Caco-2 (cell line): Measurements from ENCODE around the gene FAM110A. TPM values are rescaled to one million over a fixed set of nuclear protein-coding genes. Genes with fewer than 3 reads are reported as not detected.

ENCODE experiments used
- BruUV-seq: library from RNA; stranded (reverse); fragments of 400-500 nt; replicated peaks from 2 replicates; lab custom pipeline; 2021; lab: Mats Ljungman, UMichigan
- CTCF ChIA-PET: fragments of 300-600 bp; sonication (Branson Sonifier 250); formaldehyde crosslinking; loops from one replicate; lab custom pipeline; 2022; ENCODE audit warnings: antibody characterized with exemption; lab: Charles Lee
- POLR2A ChIA-PET: fragments of 300-600 bp; sonication (Branson Sonifier 250); formaldehyde crosslinking; loops from one replicate; lab custom pipeline; 2022; ENCODE audit warnings: antibody characterized with exemption; lab: Charles Lee
- DNase-seq, 2 experiments: peaks; one replicate each; pipeline versions ENCODE4 v3.0.0 to v3.0.0-alpha.2; 2020 to 2022
- H3K27me3 ChIP-seq: replicated peaks from 2 replicates; pipeline ENCODE4 v1.6.0; 2011; ENCODE audit warnings: low read length; ENCODE audit not compliant: control insufficient read depth, insufficient read depth
- H3K36me3 ChIP-seq: 2 replicates; pipeline ENCODE4 v1.5.1; 2011; ENCODE audit warnings: low read length; ENCODE audit not compliant: control insufficient read depth, insufficient read depth
- H3K4me1 ChIP-seq: fragments of 250-450 bp; sonication (Bioruptor Pico); 2 replicates; pipeline ENCODE4 v1.5.1; 2020; ENCODE audit warnings: mild to moderate bottlenecking
- H3K4me3 ChIP-seq: 2 replicates; pipeline ENCODE4 v1.5.1; 2011; ENCODE audit warnings: low read depth, mild to moderate bottlenecking, control low read depth, low read length
- H3K9me3 ChIP-seq: fragments of 250-450 bp; sonication (Bioruptor Pico); 2 replicates; pipeline ENCODE4 v1.5.1; 2020; ENCODE audit warnings: mild to moderate bottlenecking, moderate library complexity
- H3K27ac Mint-ChIP-seq: one replicate; pipeline ENCODE4 v1.8.0; 2022; ENCODE audit warnings: mixed read lengths; ENCODE audit not compliant: unreplicated experiment
- H3K27me3 Mint-ChIP-seq: one replicate; pipeline ENCODE4 v1.8.0; 2022; ENCODE audit warnings: mixed read lengths; ENCODE audit not compliant: insufficient read depth, unreplicated experiment
- H3K36me3 Mint-ChIP-seq: one replicate; pipeline ENCODE4 v1.8.0; 2022; ENCODE audit warnings: mild to moderate bottlenecking, mixed read lengths; ENCODE audit not compliant: insufficient read depth, unreplicated experiment
- H3K4me1 Mint-ChIP-seq: one replicate; pipeline ENCODE4 v1.8.0; 2022; ENCODE audit warnings: low read depth, mixed read lengths; ENCODE audit not compliant: unreplicated experiment
- H3K4me3 Mint-ChIP-seq: one replicate; pipeline ENCODE4 v1.8.0; 2022; ENCODE audit warnings: mild to moderate bottlenecking, moderate library complexity, mixed read lengths; ENCODE audit not compliant: unreplicated experiment
- H3K9me3 Mint-ChIP-seq: one replicate; pipeline ENCODE4 v1.8.0; 2022; ENCODE audit warnings: mixed read lengths; ENCODE audit not compliant: unreplicated experiment
- intact Hi-C: fragments of 100-400 bp; cut with micrococcal nuclease; formaldehyde crosslinking; loops from one replicate; pipeline ENCODE4 v1.10.0; 2022; ENCODE audit not compliant: unreplicated experiment
- total RNA-seq: library from RNA; stranded (reverse); gene quantifications from 2 replicates; pipeline ENCODE4 v1.2.3, GENCODE V29; 2022
- TF ChIP-seq, protein P1 (sequence below), 2 experiments: fragments of 200-600 bp in 1 of 2; IDR thresholded peaks; 1 replicate in 1 of 2; 2 replicates in 1 of 2; pipeline versions ENCODE4 v1.5.1 to v1.8.0; 2011 to 2022; ENCODE audit warnings: antibody characterized with exemption in 1 of 2, control low read depth in 1 of 2, inconsistent platforms in 1 of 2, low read depth in 1 of 2, low read length in 1 of 2, mild to moderate bottlenecking in 1 of 2, moderate library complexity in 1 of 2; ENCODE audit not compliant: insufficient read depth in 1 of 2, severe bottlenecking in 1 of 2, unreplicated experiment in 1 of 2

FAM110A gene
- total RNA-seq, 1 experiment from 2014 or later: 18.4 TPM

DNA sequence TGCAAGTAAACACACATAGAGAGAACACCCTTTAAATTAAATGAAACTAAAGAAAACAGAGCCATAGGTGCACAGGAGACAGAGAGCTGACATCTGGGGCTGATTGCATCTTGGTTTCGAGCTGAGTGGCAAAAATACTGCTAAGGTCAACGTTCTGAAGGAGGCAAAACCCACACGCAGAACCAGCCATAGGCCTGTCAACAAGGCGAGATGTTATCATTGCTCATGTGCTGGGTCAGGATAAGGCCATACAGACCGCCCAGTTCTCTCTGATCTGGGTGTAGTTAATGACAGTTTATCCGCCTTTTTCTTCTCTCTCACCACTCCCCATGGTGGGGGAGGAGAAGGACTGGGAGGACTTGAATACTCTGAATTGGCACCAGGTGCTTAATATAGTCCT is 4.5 kb upstream of the FAM110A start:
- no peak overlapping the region for H3K27ac Mint-ChIP-seq
- peak; percentile 39 to 71 for DNase-seq
- no peaks in the 10 kb centered on the region for H3K4me1 Mint-ChIP-seq
- no peaks in the 10 kb centered on the region for H3K27me3 Mint-ChIP-seq
- CTCF ChIA-PET: no interaction called here
- intact Hi-C loops: no loop called here
- no peaks in the 10 kb centered on the region for H3K9me3 Mint-ChIP-seq
- Histone ChIP-seq H3K9me3 (no peaks in the 10 kb centered on the region), H3K36me3 (no peaks in the 10 kb centered on the region), H3K4me1 (peaks cover 13% of the 10 kb centered on the region), H3K4me3 (no peak overlapping the region), H3K27me3 (no peaks in the 10 kb centered on the region)
- no peaks in the 10 kb centered on the region for H3K36me3 Mint-ChIP-seq
- no peak overlapping the region for H3K4me3 Mint-ChIP-seq
- POLR2A ChIA-PET: no interaction called here
- no TSS peak for BruUV-seq
- TF ChIP-seq, protein P1, sequence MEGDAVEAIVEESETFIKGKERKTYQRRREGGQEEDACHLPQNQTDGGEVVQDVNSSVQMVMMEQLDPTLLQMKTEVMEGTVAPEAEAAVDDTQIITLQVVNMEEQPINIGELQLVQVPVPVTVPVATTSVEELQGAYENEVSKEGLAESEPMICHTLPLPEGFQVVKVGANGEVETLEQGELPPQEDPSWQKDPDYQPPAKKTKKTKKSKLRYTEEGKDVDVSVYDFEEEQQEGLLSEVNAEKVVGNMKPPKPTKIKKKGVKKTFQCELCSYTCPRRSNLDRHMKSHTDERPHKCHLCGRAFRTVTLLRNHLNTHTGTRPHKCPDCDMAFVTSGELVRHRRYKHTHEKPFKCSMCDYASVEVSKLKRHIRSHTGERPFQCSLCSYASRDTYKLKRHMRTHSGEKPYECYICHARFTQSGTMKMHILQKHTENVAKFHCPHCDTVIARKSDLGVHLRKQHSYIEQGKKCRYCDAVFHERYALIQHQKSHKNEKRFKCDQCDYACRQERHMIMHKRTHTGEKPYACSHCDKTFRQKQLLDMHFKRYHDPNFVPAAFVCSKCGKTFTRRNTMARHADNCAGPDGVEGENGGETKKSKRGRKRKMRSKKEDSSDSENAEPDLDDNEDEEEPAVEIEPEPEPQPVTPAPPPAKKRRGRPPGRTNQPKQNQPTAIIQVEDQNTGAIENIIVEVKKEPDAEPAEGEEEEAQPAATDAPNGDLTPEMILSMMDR (IDR thresholded peaks at IDR 0.05; ENCODE audit: insufficient read depth in 1 of 2, low read depth in 1 of 2, low read length in 1 of 2, severe bottlenecking in 1 of 2, unreplicated experiment in 1 of 2): no peak

DNA sequence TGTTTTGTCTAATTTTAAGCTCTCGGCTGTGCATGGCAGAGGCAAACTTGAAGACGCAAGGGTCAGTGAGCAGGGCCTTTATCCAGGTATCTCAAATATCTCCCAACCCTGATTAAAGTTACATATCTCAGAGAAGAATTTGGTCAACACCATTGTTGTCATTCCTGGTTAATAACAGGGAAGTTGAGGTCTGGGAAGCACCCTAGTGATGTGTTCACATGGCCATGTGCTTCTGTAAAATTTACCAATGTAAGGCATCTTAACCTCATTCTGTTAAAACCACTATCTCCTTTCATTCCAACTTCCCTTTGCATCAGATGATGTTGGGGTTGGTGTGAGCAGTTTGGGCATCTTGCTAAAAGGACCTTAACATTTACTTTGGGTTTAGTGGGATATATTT is 4.0 kb upstream of the FAM110A start:
- H3K27ac Mint-ChIP-seq: no peak overlapping the region
- TF ChIP-seq, protein P1 (IDR thresholded peaks at IDR 0.05; ENCODE audit: insufficient read depth in 1 of 2, low read depth in 1 of 2, low read length in 1 of 2, severe bottlenecking in 1 of 2, unreplicated experiment in 1 of 2): no peak
- intact Hi-C loops: no loop called here
- no peaks in the 10 kb centered on the region for H3K27me3 Mint-ChIP-seq
- POLR2A ChIA-PET: no interaction called here
- no peaks in the 10 kb centered on the region for H3K36me3 ChIP-seq
- no peaks in the 10 kb centered on the region for H3K36me3 Mint-ChIP-seq
- H3K4me1 Mint-ChIP-seq: no peaks in the 10 kb centered on the region
- H3K9me3 Mint-ChIP-seq: no peaks in the 10 kb centered on the region
- H3K9me3 ChIP-seq: no peaks in the 10 kb centered on the region
- CTCF ChIA-PET: interaction anchor here (0.6 kb wide), 1 partner anchor 38 kb away, joined by 5 read pairs; no protein-coding TSS in a partner anchor
- no peak overlapping the region for H3K4me3 Mint-ChIP-seq
- no TSS peak for BruUV-seq
- H3K4me3 ChIP-seq: no peak overlapping the region
- DNase-seq: no peak
- peaks cover 13% of the 10 kb centered on the region for H3K4me1 ChIP-seq
- H3K27me3 ChIP-seq: no peaks in the 10 kb centered on the region

DNA sequence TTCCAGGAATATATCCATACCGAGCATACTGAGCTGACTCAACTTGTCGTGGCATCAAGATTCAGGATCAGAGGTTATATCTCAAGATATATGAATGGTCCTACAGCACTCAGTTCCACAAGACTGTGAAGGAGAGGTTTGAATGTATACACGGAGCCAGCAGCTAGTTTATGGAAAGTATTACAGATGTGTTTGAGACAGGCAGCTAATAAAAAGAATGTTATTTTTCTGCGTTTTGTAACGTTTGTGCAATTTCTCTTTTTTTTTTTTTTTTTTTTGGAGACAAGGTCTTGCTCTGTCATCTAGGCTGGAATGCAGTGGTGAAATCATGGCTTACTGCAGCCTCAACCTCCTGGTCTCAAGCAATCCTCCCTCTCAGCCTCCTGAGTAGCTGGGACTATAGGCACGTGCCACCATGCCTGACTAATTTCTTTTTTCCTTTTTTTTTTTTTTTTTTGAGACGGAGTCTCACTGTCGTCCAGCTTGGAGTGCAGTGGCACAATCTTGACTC is 3.4 kb upstream of the FAM110A start:
- intact Hi-C loops: loop anchor here (5.0 kb wide), 1 partner anchor 287 kb away; the partner anchor contains the start of gene PSMF1
- no peaks in the 10 kb centered on the region for H3K27me3 Mint-ChIP-seq
- Histone ChIP-seq H3K27me3 (no peaks in the 10 kb centered on the region), H3K4me1 (peaks cover 13% of the 10 kb centered on the region), H3K4me3 (no peak overlapping the region), H3K9me3 (no peaks in the 10 kb centered on the region), H3K36me3 (no peaks in the 10 kb centered on the region)
- POLR2A ChIA-PET: no interaction called here
- H3K27ac Mint-ChIP-seq: no peak overlapping the region
- BruUV-seq: no TSS peak
- H3K36me3 Mint-ChIP-seq: no peaks in the 10 kb centered on the region
- TF ChIP-seq, protein P1 (IDR thresholded peaks at IDR 0.05; ENCODE audit: insufficient read depth in 1 of 2, low read depth in 1 of 2, low read length in 1 of 2, severe bottlenecking in 1 of 2, unreplicated experiment in 1 of 2): no peak
- H3K9me3 Mint-ChIP-seq: no peaks in the 10 kb centered on the region
- no peak overlapping the region for H3K4me3 Mint-ChIP-seq
- DNase-seq: peak in 1 of 2 experiments; percentile 19
- CTCF ChIA-PET: interaction anchor here (0.6 kb wide), 1 partner anchor 37 kb away, joined by 5 read pairs; no protein-coding TSS in a partner anchor
- H3K4me1 Mint-ChIP-seq: no peaks in the 10 kb centered on the region
